Choroid plexus epithelial cell (primary cell): ENCODE results near the gene ADGRA3.

Experiments used
- DNase-seq: peaks from one replicate; pipeline ENCODE4 v3.0.0-alpha.2; 2010; ENCODE audit warnings: low read depth
- H3K4me3 ChIP-seq: 2 replicates; pipeline ENCODE4 v1.5.1; 2011; ENCODE audit warnings: low read depth, mild to moderate bottlenecking, control low read depth, low read length, moderate library complexity
- CTCF ChIP-seq: conservative IDR thresholded peaks from 2 replicates; pipeline ENCODE4 v1.5.1; 2011; ENCODE audit warnings: low read depth, mild to moderate bottlenecking, control low read depth, inconsistent platforms, low read length, moderate library complexity

Gene ADGRA3

DNA sequence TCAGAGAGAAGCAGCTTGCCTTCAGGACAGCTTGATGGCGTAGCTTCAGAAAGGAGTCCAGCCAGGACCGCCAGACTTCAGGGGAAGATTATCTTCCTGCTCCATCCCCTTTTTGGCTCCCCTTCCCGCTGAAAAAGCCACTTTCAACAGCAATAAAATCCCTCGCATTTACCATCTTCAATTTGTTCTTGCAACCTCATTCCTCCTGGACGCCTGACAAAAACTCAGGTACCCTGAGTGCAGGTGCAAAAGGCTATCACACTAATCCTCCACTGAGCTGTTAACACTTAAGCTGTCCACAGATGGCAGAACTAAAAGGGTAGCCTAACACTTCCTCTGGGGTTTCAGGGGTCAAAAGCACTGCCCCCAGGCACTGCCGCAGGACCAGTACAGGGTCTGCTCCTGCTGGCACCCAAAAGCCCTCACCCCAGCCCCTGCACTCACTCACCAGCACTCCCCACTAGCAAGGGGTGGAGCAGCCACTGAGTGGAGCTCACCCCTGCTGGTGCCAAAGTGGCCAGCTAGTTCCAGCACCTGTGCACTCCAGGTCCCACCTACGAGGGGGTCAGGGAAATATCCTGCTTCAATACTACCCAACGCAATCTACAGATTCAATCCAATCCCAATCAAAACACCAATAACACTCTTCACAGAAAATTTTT lies 145.8 kb downstream of the ADGRA3 start:
- H3K4me3 ChIP-seq: no peak overlapping the region
- TF ChIP-seq CTCF: no peak
- no peak for DNase-seq

DNA sequence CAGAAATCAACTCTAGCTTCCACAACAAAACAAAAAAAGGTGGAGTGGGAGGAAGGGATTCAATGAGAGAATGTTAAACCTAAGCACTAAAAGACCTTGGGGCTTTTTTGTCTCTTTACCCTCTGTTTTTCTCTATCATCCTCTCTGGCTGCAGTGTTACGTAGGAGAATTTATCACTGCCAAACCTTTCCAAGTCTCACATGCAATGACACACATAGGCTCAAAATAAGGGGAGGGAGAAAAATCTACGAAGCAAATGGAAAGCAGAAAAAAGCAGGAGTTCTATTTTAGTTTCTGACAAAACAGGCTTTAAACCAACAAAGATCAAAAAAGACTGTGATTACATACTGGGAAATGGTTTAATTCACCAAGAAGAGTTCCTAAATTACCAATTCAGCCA lies 152.1 kb downstream of the ADGRA3 start:
- TF ChIP-seq CTCF: no peak
- no peak overlapping the region for H3K4me3 ChIP-seq
- no peak for DNase-seq

- no peak for DNase-seq
Measured at GRCh38 chr4:22363036-22363435, 152.8 kb downstream of the ADGRA3 start.

GRCh38 chr4:22356987-22357596 lies 158.8 kb downstream of the ADGRA3 start:
- no peak overlapping the region for H3K4me3 ChIP-seq
- peak; percentile 66 for DNase-seq
- peak; percentile 64 for TF ChIP-seq CTCF

More at GRCh38 chr4:22363036-22363435, 152.8 kb downstream of the ADGRA3 start:
- H3K4me3 ChIP-seq: no peak overlapping the region
- TF ChIP-seq CTCF: no peak

DNA sequence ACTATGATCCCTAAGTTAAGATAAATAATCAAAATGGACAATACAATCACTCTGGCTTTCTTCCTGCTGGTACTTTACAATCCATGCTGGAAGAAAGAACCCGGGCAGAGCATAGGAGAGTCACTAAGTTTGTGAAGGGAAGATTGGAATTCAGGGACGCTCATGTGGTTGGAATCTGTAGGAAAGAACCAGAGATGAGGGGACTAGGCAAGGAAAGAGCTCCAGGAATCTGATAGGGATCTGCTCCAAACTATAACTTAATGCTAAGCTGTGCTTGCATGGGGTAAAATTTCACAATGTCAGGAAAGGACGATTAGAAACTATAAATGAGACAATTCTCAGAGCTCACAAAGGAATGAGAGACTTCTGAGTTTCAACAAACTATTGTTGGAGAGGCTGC lies 167.5 kb downstream of the ADGRA3 start:
- H3K4me3 ChIP-seq: no peak overlapping the region
- TF ChIP-seq CTCF: no peak
- no peak for DNase-seq

DNA sequence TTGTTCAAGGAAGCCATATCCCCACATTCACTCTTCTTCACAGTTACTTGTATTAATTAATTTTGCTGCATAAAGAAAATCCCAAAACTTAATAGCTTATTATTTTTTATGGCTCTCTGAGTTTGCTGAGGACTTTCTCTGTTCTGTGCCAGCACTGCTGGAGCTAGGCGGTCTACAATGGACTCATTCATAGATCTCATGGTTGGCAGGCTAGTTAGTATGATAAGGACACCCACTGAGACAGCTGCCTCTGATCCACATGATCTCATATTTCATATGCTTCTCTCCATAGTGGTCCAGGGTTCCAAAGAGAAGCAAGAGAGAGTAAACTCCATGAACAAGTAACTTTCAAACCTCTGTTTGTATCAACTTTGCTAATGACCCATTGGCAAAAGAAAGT lies 170.2 kb downstream of the ADGRA3 start:
- TF ChIP-seq CTCF: no peak
- DNase-seq: no peak

GRCh38 chr4:22345055-22345454 lies 170.8 kb downstream of the ADGRA3 start:
- H3K4me3 ChIP-seq: no peak overlapping the region
- no peak for TF ChIP-seq CTCF
- no peak for DNase-seq

More for the DNA sequence above, 170.2 kb downstream of the ADGRA3 start:
- H3K4me3 ChIP-seq: no peak overlapping the region
